TTC549 (cell line): Measurements from ENCODE around the gene RABEP2.
"Not testable (repeated sequence)": the region's sequence is repeated elsewhere in the genome, so short reads cannot be mapped to it uniquely, and the experiment has no call there.

Experiments used
- FAIRE-seq: peaks from 2 replicates; lab custom pipeline; 2012; peaks lifted over from hg19 to GRCh38; lab: Jason Lieb, UNC

Gene RABEP2

GRCh38 chr16:28903344-28904042 is 21.5 kb downstream of the RABEP2 start:
- FAIRE-seq = no peak

- FAIRE-seq = no peak
These were observed 22.1 kb downstream of the RABEP2 start for GRCh38 chr16:28902909-28903308.

GRCh38 chr16:28901862-28902261 is 23.2 kb downstream of the RABEP2 start:
- FAIRE-seq = no peak

GRCh38 chr16:28900601-28901000 is 24.4 kb downstream of the RABEP2 start:
- FAIRE-seq = no peak

- FAIRE-seq = no peak
These were observed 25.0 kb downstream of the RABEP2 start for GRCh38 chr16:28899882-28900590.

- no peak for FAIRE-seq
These were observed 26.1 kb downstream of the RABEP2 start for GRCh38 chr16:28898942-28899341.

- no peak for FAIRE-seq
These were observed 26.8 kb downstream of the RABEP2 start for GRCh38 chr16:28898266-28898665.

- FAIRE-seq = no peak
These were observed 27.2 kb downstream of the RABEP2 start for GRCh38 chr16:28897826-28898225.

GRCh38 chr16:28895609-28896008 is 29.4 kb downstream of the RABEP2 start:
- no peak for FAIRE-seq

- FAIRE-seq = no peak
These were observed 31.7 kb downstream of the RABEP2 start for GRCh38 chr16:28893291-28893690.

- FAIRE-seq = no peak
These were observed 32.8 kb downstream of the RABEP2 start for GRCh38 chr16:28891964-28892890.

GRCh38 chr16:28890355-28890754 is 34.7 kb downstream of the RABEP2 start:
- not testable (repeated sequence) for FAIRE-seq

- no peak for FAIRE-seq
These were observed 38.1 kb downstream of the RABEP2 start for GRCh38 chr16:28886945-28887344.

GRCh38 chr16:28884045-28884444 is 41.0 kb downstream of the RABEP2 start:
- FAIRE-seq = no peak

GRCh38 chr16:28883221-28883996 is 41.6 kb downstream of the RABEP2 start:
- no peak for FAIRE-seq

- FAIRE-seq = no peak
These were observed 42.4 kb downstream of the RABEP2 start for GRCh38 chr16:28882551-28883160.

GRCh38 chr16:28881565-28881964 is 43.5 kb downstream of the RABEP2 start:
- FAIRE-seq = not testable (repeated sequence)

GRCh38 chr16:28880955-28881354 is 44.1 kb downstream of the RABEP2 start:
- FAIRE-seq = no peak

GRCh38 chr16:28880589-28880915 is 44.5 kb downstream of the RABEP2 start:
- no peak for FAIRE-seq

- no peak for FAIRE-seq
These were observed 45.0 kb downstream of the RABEP2 start for GRCh38 chr16:28879841-28880588.

- FAIRE-seq = no peak
These were observed 45.7 kb downstream of the RABEP2 start for GRCh38 chr16:28879261-28879840.
